HL-60 (cell line): ENCODE measurements around the gene CHD5.

ENCODE experiments used
- TF ChIP-seq, protein P1 (sequence below): IDR thresholded peaks from 2 replicates; pipeline ENCODE4 v1.6.1; 2012; ENCODE audit warnings: low read depth; ENCODE audit not compliant: insufficient replicate concordance
- TF ChIP-seq, protein P2 (sequence below): IDR thresholded peaks from one replicate; pipeline ENCODE4 v1.5.1; 2011; ENCODE audit warnings: low read length, control low read depth, inconsistent platforms; ENCODE audit not compliant: insufficient read depth

DNA sequence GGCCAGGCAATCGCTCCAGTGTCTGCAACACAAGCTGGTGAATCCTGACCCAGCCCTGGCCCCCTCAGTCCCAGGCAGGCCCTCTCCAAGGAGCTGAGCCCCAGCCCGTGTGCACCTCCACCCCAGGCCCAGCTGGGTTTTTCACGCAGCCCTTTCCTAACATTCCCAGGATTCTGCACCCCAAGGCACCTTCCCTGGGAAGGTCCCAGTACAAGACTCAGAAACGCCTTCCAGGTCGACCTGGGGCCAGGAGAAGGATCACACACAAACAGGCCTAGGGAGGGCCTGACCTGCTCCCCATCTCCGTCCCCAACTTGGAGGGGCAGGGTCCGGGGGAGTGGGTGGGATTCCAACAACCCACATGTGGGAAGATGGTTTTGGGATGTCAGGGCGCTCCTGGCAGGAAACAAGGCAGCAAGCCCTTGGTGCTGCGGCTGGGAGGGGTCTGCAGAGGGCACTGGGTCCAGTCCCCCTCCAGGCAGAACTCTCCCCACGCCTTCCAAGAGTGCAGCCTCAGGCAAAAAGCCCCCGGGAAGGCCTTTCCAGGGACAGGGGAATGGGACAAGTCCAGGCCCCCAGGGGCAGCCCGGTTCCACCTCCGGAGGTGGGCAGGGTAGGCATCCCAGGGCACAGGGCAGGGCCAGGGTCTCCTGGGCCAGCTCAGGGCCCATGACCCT, 76.1 kb downstream of the CHD5 start:
- TF ChIP-seq, protein P1, sequence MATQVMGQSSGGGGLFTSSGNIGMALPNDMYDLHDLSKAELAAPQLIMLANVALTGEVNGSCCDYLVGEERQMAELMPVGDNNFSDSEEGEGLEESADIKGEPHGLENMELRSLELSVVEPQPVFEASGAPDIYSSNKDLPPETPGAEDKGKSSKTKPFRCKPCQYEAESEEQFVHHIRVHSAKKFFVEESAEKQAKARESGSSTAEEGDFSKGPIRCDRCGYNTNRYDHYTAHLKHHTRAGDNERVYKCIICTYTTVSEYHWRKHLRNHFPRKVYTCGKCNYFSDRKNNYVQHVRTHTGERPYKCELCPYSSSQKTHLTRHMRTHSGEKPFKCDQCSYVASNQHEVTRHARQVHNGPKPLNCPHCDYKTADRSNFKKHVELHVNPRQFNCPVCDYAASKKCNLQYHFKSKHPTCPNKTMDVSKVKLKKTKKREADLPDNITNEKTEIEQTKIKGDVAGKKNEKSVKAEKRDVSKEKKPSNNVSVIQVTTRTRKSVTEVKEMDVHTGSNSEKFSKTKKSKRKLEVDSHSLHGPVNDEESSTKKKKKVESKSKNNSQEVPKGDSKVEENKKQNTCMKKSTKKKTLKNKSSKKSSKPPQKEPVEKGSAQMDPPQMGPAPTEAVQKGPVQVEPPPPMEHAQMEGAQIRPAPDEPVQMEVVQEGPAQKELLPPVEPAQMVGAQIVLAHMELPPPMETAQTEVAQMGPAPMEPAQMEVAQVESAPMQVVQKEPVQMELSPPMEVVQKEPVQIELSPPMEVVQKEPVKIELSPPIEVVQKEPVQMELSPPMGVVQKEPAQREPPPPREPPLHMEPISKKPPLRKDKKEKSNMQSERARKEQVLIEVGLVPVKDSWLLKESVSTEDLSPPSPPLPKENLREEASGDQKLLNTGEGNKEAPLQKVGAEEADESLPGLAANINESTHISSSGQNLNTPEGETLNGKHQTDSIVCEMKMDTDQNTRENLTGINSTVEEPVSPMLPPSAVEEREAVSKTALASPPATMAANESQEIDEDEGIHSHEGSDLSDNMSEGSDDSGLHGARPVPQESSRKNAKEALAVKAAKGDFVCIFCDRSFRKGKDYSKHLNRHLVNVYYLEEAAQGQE = no peak
- TF ChIP-seq, protein P2, sequence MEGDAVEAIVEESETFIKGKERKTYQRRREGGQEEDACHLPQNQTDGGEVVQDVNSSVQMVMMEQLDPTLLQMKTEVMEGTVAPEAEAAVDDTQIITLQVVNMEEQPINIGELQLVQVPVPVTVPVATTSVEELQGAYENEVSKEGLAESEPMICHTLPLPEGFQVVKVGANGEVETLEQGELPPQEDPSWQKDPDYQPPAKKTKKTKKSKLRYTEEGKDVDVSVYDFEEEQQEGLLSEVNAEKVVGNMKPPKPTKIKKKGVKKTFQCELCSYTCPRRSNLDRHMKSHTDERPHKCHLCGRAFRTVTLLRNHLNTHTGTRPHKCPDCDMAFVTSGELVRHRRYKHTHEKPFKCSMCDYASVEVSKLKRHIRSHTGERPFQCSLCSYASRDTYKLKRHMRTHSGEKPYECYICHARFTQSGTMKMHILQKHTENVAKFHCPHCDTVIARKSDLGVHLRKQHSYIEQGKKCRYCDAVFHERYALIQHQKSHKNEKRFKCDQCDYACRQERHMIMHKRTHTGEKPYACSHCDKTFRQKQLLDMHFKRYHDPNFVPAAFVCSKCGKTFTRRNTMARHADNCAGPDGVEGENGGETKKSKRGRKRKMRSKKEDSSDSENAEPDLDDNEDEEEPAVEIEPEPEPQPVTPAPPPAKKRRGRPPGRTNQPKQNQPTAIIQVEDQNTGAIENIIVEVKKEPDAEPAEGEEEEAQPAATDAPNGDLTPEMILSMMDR = no peak
